Smooth muscle cell (in vitro differentiated cells): Measurements from ENCODE around the gene NET1. TPM values are rescaled to one million over a fixed set of nuclear protein-coding genes. Genes with fewer than 3 reads are reported as not detected.

Experiments used
- DNase-seq: peaks from one replicate; lab custom pipeline; 2025; ENCODE audit not compliant: unreplicated experiment; lab: John Stamatoyannopoulos, UW
- H2AFZ ChIP-seq: fragments of 200-600 bp; sonication (generic); 2 replicates; pipeline ENCODE4 v1.6.0; 2016; ENCODE audit warnings: antibody characterized with exemption, low read depth, mild to moderate bottlenecking
- H3F3A ChIP-seq: fragments of 200-600 bp; sonication (generic); 2 replicates; pipeline ENCODE4 v1.6.0; 2017; ENCODE audit warnings: antibody characterized with exemption, low read depth
- H3K27ac ChIP-seq: fragments of 200-600 bp; sonication (generic); 2 replicates; pipeline ENCODE4 v1.5.1; 2016; ENCODE audit warnings: low read depth, mild to moderate bottlenecking
- H3K27me3 ChIP-seq: fragments of 200-600 bp; sonication (generic); 2 replicates; pipeline ENCODE4 v1.6.1; 2016; ENCODE audit warnings: low read depth, mild to moderate bottlenecking
- H3K36me3 ChIP-seq: fragments of 200-600 bp; sonication (generic); 2 replicates; pipeline ENCODE4 v1.5.1; 2016; ENCODE audit warnings: low read depth
- H3K4me1 ChIP-seq: fragments of 200-600 bp; sonication (generic); 2 replicates; pipeline ENCODE4 v1.5.1; 2016; ENCODE audit warnings: low read depth
- H3K4me2 ChIP-seq: fragments of 200-600 bp; sonication (generic); 2 replicates; pipeline ENCODE4 v1.6.0; 2016; ENCODE audit warnings: mild to moderate bottlenecking
- H3K4me3 ChIP-seq: fragments of 200-600 bp; sonication (generic); 2 replicates; pipeline ENCODE4 v1.5.1; 2016; ENCODE audit warnings: mild to moderate bottlenecking
- H3K79me2 ChIP-seq: fragments of 200-600 bp; sonication (generic); 2 replicates; pipeline ENCODE4 v1.6.0; 2016; ENCODE audit warnings: low read depth, mild to moderate bottlenecking
- H3K9ac ChIP-seq: fragments of 200-600 bp; sonication (generic); 2 replicates; pipeline ENCODE4 v1.6.0; 2016; ENCODE audit warnings: low read depth
- H3K9me3 ChIP-seq: fragments of 200-600 bp; sonication (generic); replicated peaks from 2 replicates; pipeline ENCODE4 v1.5.1; 2016; ENCODE audit warnings: low read depth
- H4K20me1 ChIP-seq: fragments of 200-600 bp; sonication (generic); 2 replicates; pipeline ENCODE4 v1.6.0; 2016; ENCODE audit warnings: low read depth
- WGBS: methylation state at CpG from one replicate; pipeline ENCODE4 v1.1.7; 2016; ENCODE audit warnings: low lambda C conversion rate; 5-methylcytosine and 5-hydroxymethylcytosine counted together
- polyA plus RNA-seq: library from polyadenylated mRNA; unstranded; fragments of >200 nt; fragmentation: Nextera tagmentation; extraction: Ambion mirVana; gene quantifications from 2 replicates; pipeline ENCODE4 v1.2.1, GENCODE V29; 2016
- total RNA-seq: library from RNA; depleted of rRNA; stranded (reverse); fragments of >200 nt; gene quantifications from 2 replicates; pipeline ENCODE4 v1.2.3, GENCODE V29; 2014
- TF ChIP-seq, protein P1 (sequence below): fragments of 200-600 bp; sonication (generic); IDR thresholded peaks from 2 replicates; pipeline ENCODE4 v1.5.1; 2017; ENCODE audit warnings: borderline replicate concordance, mild to moderate bottlenecking, antibody characterized with exemption; ENCODE audit not compliant: insufficient read depth, poor library complexity, severe bottlenecking

The NET1 gene
- total and polyA plus RNA-seq, 2 experiments from 2014 or later: 49.5 to 123 TPM

DNA sequence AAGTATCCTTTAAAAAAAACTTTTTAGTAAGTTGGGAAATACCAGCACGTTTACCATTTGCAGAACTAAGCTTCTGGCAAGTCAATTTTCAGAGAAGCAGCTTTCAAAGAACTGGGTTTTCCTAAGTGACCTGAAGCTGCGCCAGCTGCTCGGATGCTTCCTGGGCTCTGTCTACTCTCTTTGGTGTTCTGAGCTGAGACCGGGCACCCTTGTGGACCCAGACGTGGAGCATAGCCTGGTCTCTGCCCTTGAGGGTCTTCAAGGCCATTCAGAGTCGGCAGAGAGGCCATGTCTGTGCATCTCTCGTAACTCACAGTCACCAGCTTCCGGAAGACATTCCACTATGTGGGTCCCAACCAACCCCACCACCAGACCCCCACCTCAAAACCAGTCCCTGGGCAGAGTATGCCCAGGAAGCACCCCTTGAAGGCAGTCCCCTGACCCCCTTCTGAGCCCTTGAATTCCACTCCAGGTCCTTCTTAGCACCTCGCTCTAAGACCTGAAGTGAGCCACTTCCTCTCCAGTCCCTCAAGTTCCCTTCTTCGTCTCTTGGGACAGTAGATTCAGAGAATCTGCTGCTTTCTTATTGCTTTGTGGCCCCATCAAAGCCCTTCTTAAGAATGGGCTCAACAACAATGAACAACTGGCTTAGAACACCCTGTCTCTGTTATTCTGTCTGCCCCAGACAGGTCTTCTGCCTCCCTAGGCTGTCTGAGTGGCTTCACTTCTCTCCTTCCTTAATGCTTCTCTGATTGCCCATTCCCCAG, 78.5 kb downstream of the NET1 start:
- Histone ChIP-seq H3K4me2 (no peak overlapping the region), H3F3A (no peaks in the 10 kb centered on the region), H3K27ac (no peak overlapping the region), H3K79me2 (no peaks in the 10 kb centered on the region), H2AFZ (no peak overlapping the region), H3K9me3 (no peaks in the 10 kb centered on the region), H3K4me3 (no peak overlapping the region), H3K4me1 (no peaks in the 10 kb centered on the region), H3K36me3 (no peaks in the 10 kb centered on the region), H3K9ac (no peak overlapping the region), H3K27me3 (no peaks in the 10 kb centered on the region), H4K20me1 (no peaks in the 10 kb centered on the region)
- 94% methylated on average over 10 of the region's 10 CpGs for WGBS
- DNase-seq: no peak
- TF ChIP-seq, protein P1, sequence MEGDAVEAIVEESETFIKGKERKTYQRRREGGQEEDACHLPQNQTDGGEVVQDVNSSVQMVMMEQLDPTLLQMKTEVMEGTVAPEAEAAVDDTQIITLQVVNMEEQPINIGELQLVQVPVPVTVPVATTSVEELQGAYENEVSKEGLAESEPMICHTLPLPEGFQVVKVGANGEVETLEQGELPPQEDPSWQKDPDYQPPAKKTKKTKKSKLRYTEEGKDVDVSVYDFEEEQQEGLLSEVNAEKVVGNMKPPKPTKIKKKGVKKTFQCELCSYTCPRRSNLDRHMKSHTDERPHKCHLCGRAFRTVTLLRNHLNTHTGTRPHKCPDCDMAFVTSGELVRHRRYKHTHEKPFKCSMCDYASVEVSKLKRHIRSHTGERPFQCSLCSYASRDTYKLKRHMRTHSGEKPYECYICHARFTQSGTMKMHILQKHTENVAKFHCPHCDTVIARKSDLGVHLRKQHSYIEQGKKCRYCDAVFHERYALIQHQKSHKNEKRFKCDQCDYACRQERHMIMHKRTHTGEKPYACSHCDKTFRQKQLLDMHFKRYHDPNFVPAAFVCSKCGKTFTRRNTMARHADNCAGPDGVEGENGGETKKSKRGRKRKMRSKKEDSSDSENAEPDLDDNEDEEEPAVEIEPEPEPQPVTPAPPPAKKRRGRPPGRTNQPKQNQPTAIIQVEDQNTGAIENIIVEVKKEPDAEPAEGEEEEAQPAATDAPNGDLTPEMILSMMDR: no peak

DNA sequence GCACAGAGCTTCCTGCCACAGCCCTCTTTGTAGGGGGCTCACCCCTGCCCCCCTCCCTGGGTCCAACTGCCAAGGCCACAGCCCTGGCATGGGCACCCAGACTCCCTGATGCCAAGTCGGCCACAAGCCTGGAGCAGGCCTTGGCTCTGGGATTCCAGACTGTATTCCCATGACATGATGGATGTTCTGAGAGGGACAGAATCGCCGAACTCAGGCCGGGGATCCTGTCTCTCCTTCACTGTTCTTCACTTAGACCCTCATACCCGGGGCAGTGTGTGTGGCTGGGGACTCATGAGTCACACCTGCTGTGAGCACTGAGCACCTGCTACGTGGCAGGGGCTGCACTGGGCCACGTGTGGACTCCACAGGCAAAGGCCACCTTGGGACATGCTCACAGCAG, 79.1 kb downstream of the NET1 start:
- Histone ChIP-seq H3K79me2 (no peaks in the 10 kb centered on the region), H3K9me3 (no peaks in the 10 kb centered on the region), H3K27me3 (no peaks in the 10 kb centered on the region), H3K36me3 (no peaks in the 10 kb centered on the region), H3F3A (no peaks in the 10 kb centered on the region), H4K20me1 (no peaks in the 10 kb centered on the region), H3K27ac (no peak overlapping the region), H3K4me1 (no peaks in the 10 kb centered on the region), H3K4me2 (no peak overlapping the region), H3K9ac (no peak overlapping the region), H2AFZ (no peak overlapping the region), H3K4me3 (no peak overlapping the region)
- WGBS: 93% methylated on average over 7 of the region's 7 CpGs
- DNase-seq: no peak
- TF ChIP-seq, protein P1: no peak

DNA sequence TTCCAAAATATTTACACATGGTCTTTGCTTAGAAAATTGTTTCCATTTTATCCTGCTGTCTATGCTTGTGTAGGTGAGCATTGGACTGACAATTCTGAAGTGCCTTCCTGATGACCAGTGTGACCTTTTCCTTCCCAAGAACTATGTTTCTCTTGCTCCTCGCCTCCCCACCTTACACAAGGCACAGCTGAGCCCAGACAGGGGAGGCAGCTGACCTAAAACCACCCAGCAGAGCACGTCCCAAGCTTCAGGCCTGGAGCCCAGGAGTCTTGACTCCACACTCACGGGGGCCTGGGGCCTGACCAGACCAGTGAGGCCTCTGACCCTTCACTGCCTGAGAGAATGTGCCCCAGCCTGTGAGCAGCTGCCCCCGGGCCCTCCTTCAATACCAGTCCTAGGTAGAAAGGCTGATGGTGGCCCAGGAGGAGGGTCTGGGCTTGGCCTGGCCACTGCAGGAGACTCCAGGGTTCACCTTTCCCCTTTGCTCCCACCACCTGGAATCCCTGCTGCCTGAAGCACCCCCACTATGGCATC, 80.0 kb downstream of the NET1 start:
- Histone ChIP-seq H4K20me1 (no peaks in the 10 kb centered on the region), H3K4me2 (no peak overlapping the region), H3K4me1 (no peaks in the 10 kb centered on the region), H3K27me3 (no peaks in the 10 kb centered on the region), H3F3A (no peaks in the 10 kb centered on the region), H3K27ac (no peak overlapping the region), H3K4me3 (no peak overlapping the region), H3K9me3 (no peaks in the 10 kb centered on the region), H3K9ac (no peak overlapping the region), H3K79me2 (no peaks in the 10 kb centered on the region), H2AFZ (no peak overlapping the region), H3K36me3 (no peaks in the 10 kb centered on the region)
- no peak for DNase-seq
- TF ChIP-seq, protein P1: no peak
- 93% methylated on average over 4 of the region's 4 CpGs for WGBS
